Renal cortex interstitium (tissue), 11 donors: ENCODE data around the gene NBL1. TPM values are rescaled to one million over a fixed set of nuclear protein-coding genes. Genes with fewer than 3 reads are reported as not detected.
"Not testable (repeated sequence)": the region's sequence is repeated elsewhere in the genome, so short reads cannot be mapped to it uniquely, and the experiment has no call there.

ENCODE experiments used
- DNase-seq, 11 donors: peaks; one replicate each; pipeline ENCODE4 v3.0.0-alpha.2; 2013; ENCODE audit warnings: low read depth in 9 of 11, low spot score in 4 of 11; ENCODE audit errors: extremely low read depth in 1 of 11
- polyA plus RNA-seq, 3 donors: library from polyadenylated mRNA; unstranded; fragments of 120-200 nt; gene quantifications; one replicate each; pipeline ENCODE4 v1.2.1, GENCODE V29; 2013; ENCODE audit not compliant: insufficient read length in 3 of 3

Gene NBL1
- polyA plus RNA-seq, 3 donors: 18.2 to 28.9 (median 28.4) TPM

- DNase-seq: no peak
Measured at GRCh38 chr1:19616489-19616888, 27.6 kb upstream of the NBL1 start.

GRCh38 chr1:19617376-19617775, 26.7 kb upstream of the NBL1 start:
- DNase-seq: no peak

- no peak for DNase-seq
Measured at GRCh38 chr1:19618428-19618827, 25.7 kb upstream of the NBL1 start.

- no peak for DNase-seq
Measured at GRCh38 chr1:19619697-19620384, 24.3 kb upstream of the NBL1 start.

- no peak for DNase-seq
Measured at GRCh38 chr1:19620786-19621185, 23.3 kb upstream of the NBL1 start.

GRCh38 chr1:19621274-19621950, 22.7 kb upstream of the NBL1 start:
- DNase-seq: no peak

- no peak for DNase-seq
Measured at GRCh38 chr1:19622204-19622603, 21.9 kb upstream of the NBL1 start.

GRCh38 chr1:19623523-19623922, 20.6 kb upstream of the NBL1 start:
- no peak for DNase-seq

- no peak for DNase-seq
Measured at GRCh38 chr1:19625291-19625937, 18.7 kb upstream of the NBL1 start.

GRCh38 chr1:19628879-19629278, 15.2 kb upstream of the NBL1 start:
- no peak for DNase-seq

- no peak for DNase-seq
Measured at GRCh38 chr1:19629357-19629756, 14.8 kb upstream of the NBL1 start.

- not testable (repeated sequence) for DNase-seq
Measured at GRCh38 chr1:19630192-19630591, 13.9 kb upstream of the NBL1 start.

- no peak for DNase-seq
Measured at GRCh38 chr1:19630720-19631395, 13.3 kb upstream of the NBL1 start.

GRCh38 chr1:19632211-19632610, 11.9 kb upstream of the NBL1 start:
- no peak for DNase-seq

GRCh38 chr1:19633106-19633505, 11.0 kb upstream of the NBL1 start:
- DNase-seq: no peak

- DNase-seq: not testable (repeated sequence)
Measured at GRCh38 chr1:19635064-19635463, 9.0 kb upstream of the NBL1 start.

GRCh38 chr1:19635646-19636045, 8.5 kb upstream of the NBL1 start:
- no peak for DNase-seq

GRCh38 chr1:19636065-19636464, 8.0 kb upstream of the NBL1 start:
- DNase-seq: no peak

- DNase-seq: not testable (repeated sequence)
Measured at GRCh38 chr1:19636749-19637148, 7.4 kb upstream of the NBL1 start.

GRCh38 chr1:19637606-19638005, 6.5 kb upstream of the NBL1 start:
- no peak for DNase-seq
